Measurements from ENCODE around the gene DAAM2. TPM values are rescaled to one million over a fixed set of nuclear protein-coding genes. Genes with fewer than 3 reads are reported as not detected.

DAAM2 gene
- total RNA-seq, 6 experiments from 2014 or later: 2.2 to 9.0 (median 8.0) TPM

DNA sequence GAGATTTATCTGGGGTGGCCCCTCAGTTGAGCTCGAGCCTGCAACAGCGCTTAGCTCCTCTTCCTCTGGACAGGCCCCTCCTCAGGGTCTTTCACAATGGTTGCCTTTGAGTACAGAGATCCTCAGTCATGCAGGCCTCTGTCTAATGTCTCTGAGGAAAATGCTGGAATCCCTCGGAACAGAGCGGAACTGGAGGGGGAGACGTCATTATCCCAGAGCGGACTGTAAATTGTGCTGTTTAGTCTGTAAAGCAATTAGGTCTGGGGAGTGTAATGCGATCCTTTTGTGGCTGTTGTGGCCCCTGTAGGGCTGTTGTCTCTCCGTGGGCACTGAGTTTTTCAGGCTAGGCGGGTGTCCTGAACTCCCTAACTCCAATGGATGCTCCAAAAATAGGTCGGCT is 15.0 kb upstream of the DAAM2 start:
- H3K4me3 Mint-ChIP-seq: no peak overlapping the region
- H3K36me3 Mint-ChIP-seq (ENCODE audit: low read depth): no peaks in the 10 kb centered on the region
- no peaks in the 10 kb centered on the region; the same call in 1 of the 2 replicates for H3K27me3 Mint-ChIP-seq (ENCODE audit: insufficient read depth)
- no peak for DNase-seq
- TF ChIP-seq, protein P1, sequence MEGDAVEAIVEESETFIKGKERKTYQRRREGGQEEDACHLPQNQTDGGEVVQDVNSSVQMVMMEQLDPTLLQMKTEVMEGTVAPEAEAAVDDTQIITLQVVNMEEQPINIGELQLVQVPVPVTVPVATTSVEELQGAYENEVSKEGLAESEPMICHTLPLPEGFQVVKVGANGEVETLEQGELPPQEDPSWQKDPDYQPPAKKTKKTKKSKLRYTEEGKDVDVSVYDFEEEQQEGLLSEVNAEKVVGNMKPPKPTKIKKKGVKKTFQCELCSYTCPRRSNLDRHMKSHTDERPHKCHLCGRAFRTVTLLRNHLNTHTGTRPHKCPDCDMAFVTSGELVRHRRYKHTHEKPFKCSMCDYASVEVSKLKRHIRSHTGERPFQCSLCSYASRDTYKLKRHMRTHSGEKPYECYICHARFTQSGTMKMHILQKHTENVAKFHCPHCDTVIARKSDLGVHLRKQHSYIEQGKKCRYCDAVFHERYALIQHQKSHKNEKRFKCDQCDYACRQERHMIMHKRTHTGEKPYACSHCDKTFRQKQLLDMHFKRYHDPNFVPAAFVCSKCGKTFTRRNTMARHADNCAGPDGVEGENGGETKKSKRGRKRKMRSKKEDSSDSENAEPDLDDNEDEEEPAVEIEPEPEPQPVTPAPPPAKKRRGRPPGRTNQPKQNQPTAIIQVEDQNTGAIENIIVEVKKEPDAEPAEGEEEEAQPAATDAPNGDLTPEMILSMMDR (IDR thresholded peaks at IDR 0.05): no peak
- peaks cover 6% of the 10 kb centered on the region; the same call in 1 of the 2 replicates for H3K9me3 Mint-ChIP-seq
- H3K4me1 Mint-ChIP-seq (ENCODE audit: low read depth): no peaks in the 10 kb centered on the region
- no peak overlapping the region for H3K27ac Mint-ChIP-seq

DNA sequence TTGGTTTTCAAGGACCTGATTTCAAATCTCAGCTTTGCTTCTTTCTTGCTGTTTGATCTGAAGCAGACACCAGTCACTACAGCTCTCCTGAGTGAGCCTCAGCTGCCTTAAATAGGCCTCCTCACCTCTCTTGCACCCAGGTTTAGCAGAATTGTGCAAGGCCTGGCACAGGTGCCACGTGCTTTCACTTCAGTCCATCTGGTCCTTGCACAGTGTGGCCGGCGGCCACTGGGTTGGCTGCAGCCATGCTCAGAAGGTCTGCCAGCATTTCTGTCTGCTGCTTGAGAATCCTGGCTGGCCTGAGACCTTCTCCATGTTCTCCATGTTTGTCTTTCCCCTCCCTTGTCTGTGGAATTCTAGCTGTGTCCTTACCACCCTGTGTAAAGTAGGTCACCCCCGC is 14.5 kb upstream of the DAAM2 start:
- TF ChIP-seq, protein P1 (IDR thresholded peaks at IDR 0.05): no peak
- peaks cover 6% of the 10 kb centered on the region; the same call in 1 of the 2 replicates for H3K9me3 Mint-ChIP-seq
- no peaks in the 10 kb centered on the region for H3K4me1 Mint-ChIP-seq (ENCODE audit: low read depth)
- DNase-seq: no peak
- no peak overlapping the region for H3K27ac Mint-ChIP-seq
- H3K27me3 Mint-ChIP-seq (ENCODE audit: insufficient read depth): no peaks in the 10 kb centered on the region; the same call in 1 of the 2 replicates
- H3K36me3 Mint-ChIP-seq (ENCODE audit: low read depth): no peaks in the 10 kb centered on the region
- H3K4me3 Mint-ChIP-seq: no peak overlapping the region

DNA sequence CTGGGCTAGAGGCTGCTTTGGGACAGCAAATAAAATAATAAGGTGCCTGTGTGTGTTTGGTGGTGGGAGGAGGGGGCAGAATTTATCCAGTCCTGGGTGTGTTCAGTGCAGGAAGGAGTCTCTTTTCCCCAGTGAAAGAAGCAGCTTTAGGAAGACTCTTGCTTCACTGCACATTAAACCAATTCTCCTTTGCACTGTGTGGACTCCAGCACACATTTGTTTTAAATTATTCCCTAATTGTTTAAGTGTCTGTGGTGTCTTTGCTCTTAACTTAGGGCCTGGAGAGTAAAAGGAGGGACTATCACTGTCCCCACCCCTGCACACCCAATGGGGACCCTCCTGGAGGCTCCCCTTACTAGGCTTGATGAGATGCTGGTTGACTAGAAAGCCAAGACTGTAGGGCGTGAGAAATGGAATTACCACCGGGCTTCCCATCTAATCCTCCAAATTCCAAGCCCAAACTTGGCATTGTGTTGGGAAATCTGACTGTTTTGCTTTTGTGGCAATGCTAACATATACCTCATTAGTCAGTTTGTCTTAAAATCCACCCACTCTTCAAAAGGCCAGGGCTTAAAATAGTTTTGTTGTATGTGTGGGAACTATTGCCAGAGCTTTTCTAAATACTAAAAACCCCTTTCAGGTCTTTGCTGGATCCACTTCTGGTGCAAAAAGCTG is 13.5 kb upstream of the DAAM2 start:
- Mint-ChIP-seq H3K4me3 (no peak overlapping the region), H3K36me3 (ENCODE audit: low read depth) (no peaks in the 10 kb centered on the region), H3K27ac (no peak overlapping the region), H3K9me3 (peaks cover 6% of the 10 kb centered on the region; the same call in 1 of the 2 replicates), H3K4me1 (ENCODE audit: low read depth) (no peaks in the 10 kb centered on the region), H3K27me3 (ENCODE audit: insufficient read depth) (no peaks in the 10 kb centered on the region; the same call in 1 of the 2 replicates)
- DNase-seq: no peak
- TF ChIP-seq, protein P1 (IDR thresholded peaks at IDR 0.05): no peak

DNA sequence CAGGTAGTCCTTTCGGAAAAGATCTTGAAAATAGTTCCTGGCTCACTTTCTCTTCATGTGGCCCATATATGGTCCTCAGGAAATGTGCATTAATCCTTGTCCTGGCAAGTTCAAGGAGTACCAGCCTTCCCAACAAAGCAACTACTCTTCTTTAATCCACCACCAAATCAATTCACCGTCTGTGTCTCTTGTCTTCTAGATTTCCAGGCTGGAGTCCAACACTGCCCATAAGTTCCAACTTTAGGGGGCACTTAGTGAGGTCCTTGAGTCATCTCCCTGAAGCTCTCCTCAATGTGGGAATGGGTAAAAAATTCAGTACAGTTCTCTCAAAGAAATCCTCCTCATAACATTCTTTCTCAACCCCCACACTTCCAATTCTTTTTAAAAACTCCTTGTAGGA is 6.9 kb upstream of the DAAM2 start:
- TF ChIP-seq, protein P1 (IDR thresholded peaks at IDR 0.05): no peak
- Mint-ChIP-seq H3K27ac (no peak overlapping the region), H3K36me3 (ENCODE audit: low read depth) (no peaks in the 10 kb centered on the region), H3K27me3 (ENCODE audit: insufficient read depth) (peaks cover 3% of the 10 kb centered on the region; the same call in 1 of the 2 replicates), H3K4me3 (no peak overlapping the region), H3K4me1 (ENCODE audit: low read depth) (no peaks in the 10 kb centered on the region), H3K9me3 (no peaks in the 10 kb centered on the region)
- DNase-seq: no peak

DNA sequence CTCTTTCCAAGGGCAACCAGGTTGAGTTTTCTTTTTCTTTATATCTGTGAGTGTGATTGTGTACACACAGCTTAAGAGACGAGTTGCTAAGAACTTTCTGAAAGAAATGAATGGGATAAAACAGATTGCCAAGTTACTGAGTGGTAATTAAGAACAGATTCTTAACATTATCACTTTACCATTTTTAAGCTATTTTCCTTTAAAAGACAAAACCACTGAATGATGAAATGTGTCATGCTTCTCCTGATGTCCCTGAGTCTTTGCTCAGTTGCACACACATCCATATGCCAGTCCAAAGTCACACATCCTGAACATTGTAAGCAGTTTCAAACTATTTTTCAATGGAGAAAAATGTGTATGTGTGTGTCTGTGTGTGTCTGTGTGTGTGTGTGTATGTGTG is 5.5 kb upstream of the DAAM2 start:
- H3K27me3 Mint-ChIP-seq (ENCODE audit: insufficient read depth): peaks cover 3% of the 10 kb centered on the region
- TF ChIP-seq, protein P1 (IDR thresholded peaks at IDR 0.05): no peak
- no peak for DNase-seq
- no peaks in the 10 kb centered on the region for H3K36me3 Mint-ChIP-seq (ENCODE audit: low read depth)
- H3K4me3 Mint-ChIP-seq: no peak overlapping the region
- peaks cover 10% of the 10 kb centered on the region for H3K4me1 Mint-ChIP-seq (ENCODE audit: low read depth)
- H3K9me3 Mint-ChIP-seq: no peaks in the 10 kb centered on the region
- H3K27ac Mint-ChIP-seq: no peak overlapping the region
